ENCODE measurements around the gene BCKDHA. TPM values are rescaled to one million over a fixed set of nuclear protein-coding genes. Genes with fewer than 3 reads are reported as not detected.

BCKDHA gene
- total and polyA plus RNA-seq, 9 of the 15 experiments (the other 6 are each of a cell fraction or from before 2014, with no cell fraction given) = 4.5 to 52.5 (median 14.1) TPM

DNA sequence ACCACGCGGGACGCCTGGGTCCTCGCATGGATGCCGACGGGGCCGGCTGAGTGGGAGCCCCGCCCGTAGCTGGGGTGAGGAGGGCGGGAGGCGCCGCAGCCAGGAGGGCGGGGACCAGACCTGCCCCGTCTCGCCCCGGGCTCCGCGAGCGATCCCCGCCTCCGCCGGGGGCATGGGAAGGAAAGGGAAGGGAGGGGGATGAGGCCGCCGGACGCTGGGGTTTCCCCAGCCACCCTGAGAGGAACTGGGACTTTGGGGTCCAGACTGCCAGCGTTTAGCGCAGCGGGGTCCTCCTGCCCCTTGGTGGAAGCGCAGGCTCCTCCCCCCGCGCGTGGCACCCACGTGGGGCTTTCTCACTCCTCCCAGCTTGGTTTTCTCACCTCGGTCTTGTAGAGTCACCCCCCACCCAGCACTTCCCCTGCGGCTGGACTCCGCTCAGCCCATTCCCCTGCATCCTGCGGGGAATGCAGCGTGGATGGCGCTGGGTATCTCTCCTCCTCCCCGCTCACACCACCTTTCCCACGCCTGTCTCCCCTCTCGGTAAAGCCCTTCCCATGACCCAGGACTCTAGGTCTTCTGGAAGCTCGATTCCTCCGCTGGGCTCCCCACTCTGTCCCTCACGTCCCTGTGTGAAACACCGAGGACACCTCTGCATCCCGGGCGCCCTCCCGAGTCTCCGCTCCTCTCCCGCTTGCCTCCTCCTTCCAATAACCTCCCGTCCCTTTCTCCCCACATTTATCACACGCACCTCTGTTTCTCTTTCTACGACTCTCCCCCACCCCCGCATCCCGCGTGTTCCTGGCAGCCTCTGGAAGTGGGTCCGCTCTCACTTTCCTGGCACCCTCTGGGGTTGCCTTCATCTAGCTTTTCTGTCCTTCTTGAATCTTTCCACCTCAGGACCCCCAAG lies 46.0 kb upstream of the BCKDHA start (continued):
- TF ChIP-seq CREB1 (IDR thresholded peaks at IDR 0.05) (no peak; the same call in 1 of the 2 replicates), CREB1 (CRISPR knock-in tag; IDR thresholded peaks at IDR 0.05) (no peak), ZNF134 (CRISPR knock-in tag; conservative IDR thresholded peaks at IDR 0.05) (no peak), JUND (IDR thresholded peaks at IDR 0.05; ENCODE audit: borderline replicate concordance, low read depth, low read length) (no peak), JUND (tag; IDR thresholded peaks at IDR 0.05; ENCODE audit: borderline replicate concordance, low read depth, low read length) (0 out of 3 replicates have a peak, but pooled peaks have one; percentile 6), U2AF2 (optimal IDR thresholded peaks at IDR 0.05; ENCODE audit: low read depth, low read length) (no peak), NFIC (IDR thresholded peaks at IDR 0.05) (no peak), SAFB (IDR thresholded peaks at IDR 0.05; ENCODE audit: borderline replicate concordance, low read depth, low read length) (peak; percentile 67), TBP (optimal IDR thresholded peaks at IDR 0.05; ENCODE audit: low read depth, low read length) (no peak), NFYB (IDR thresholded peaks at IDR 0.05; ENCODE audit: extremely low read depth, insufficient read length) (no peak), PKNOX1 (IDR thresholded peaks at IDR 0.05) (no peak), NFRKB (IDR thresholded peaks at IDR 0.05; ENCODE audit: low read depth) (no peak), ZNF324 (CRISPR knock-in tag; IDR thresholded peaks at IDR 0.05) (no peak), NFIX (CRISPR knock-in tag; IDR thresholded peaks at IDR 0.05; ENCODE audit: low read depth) (no peak), ELK1 (CRISPR knock-in tag; IDR thresholded peaks at IDR 0.05) (no peak), ZNF785 (CRISPR knock-in tag; IDR thresholded peaks at IDR 0.05) (no peak), HNRNPUL1 (IDR thresholded peaks at IDR 0.05; ENCODE audit: low read length) (no peak), TCFL5 (CRISPR knock-in tag; conservative IDR thresholded peaks at IDR 0.05) (no peak), GABPB2 (CRISPR knock-in tag; conservative IDR thresholded peaks at IDR 0.05) (no peak), RUNX1 (IDR thresholded peaks at IDR 0.05; ENCODE audit: low read depth) (peak; percentile 57; the same call in 1 of the 2 replicates)
- TF ChIP-seq, protein P1, sequence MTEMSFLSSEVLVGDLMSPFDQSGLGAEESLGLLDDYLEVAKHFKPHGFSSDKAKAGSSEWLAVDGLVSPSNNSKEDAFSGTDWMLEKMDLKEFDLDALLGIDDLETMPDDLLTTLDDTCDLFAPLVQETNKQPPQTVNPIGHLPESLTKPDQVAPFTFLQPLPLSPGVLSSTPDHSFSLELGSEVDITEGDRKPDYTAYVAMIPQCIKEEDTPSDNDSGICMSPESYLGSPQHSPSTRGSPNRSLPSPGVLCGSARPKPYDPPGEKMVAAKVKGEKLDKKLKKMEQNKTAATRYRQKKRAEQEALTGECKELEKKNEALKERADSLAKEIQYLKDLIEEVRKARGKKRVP (CRISPR knock-in tag; IDR thresholded peaks at IDR 0.05) = no peak
- TF ChIP-seq, protein P2, sequence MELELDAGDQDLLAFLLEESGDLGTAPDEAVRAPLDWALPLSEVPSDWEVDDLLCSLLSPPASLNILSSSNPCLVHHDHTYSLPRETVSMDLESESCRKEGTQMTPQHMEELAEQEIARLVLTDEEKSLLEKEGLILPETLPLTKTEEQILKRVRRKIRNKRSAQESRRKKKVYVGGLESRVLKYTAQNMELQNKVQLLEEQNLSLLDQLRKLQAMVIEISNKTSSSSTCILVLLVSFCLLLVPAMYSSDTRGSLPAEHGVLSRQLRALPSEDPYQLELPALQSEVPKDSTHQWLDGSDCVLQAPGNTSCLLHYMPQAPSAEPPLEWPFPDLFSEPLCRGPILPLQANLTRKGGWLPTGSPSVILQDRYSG (tag; conservative IDR thresholded peaks at IDR 0.05; ENCODE audit: low read depth) = no peak
- TF ChIP-seq, protein P3, sequence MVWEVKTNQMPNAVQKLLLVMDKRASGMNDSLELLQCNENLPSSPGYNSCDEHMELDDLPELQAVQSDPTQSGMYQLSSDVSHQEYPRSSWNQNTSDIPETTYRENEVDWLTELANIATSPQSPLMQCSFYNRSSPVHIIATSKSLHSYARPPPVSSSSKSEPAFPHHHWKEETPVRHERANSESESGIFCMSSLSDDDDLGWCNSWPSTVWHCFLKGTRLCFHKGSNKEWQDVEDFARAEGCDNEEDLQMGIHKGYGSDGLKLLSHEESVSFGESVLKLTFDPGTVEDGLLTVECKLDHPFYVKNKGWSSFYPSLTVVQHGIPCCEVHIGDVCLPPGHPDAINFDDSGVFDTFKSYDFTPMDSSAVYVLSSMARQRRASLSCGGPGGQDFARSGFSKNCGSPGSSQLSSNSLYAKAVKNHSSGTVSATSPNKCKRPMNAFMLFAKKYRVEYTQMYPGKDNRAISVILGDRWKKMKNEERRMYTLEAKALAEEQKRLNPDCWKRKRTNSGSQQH (CRISPR knock-in tag; IDR thresholded peaks at IDR 0.05) = no peak; the same call in 1 of the 2 replicates

Data from K562 (cell line).